DOHH2 (cell line): ENCODE results near the gene MYO10.

Experiments used
- CTCF ChIP-seq: fragments of 200-600 bp; sonication (generic); IDR thresholded peaks from one replicate; pipeline ENCODE4 v1.5.1; 2014; ENCODE audit warnings: antibody characterized with exemption, mild to moderate bottlenecking, low read depth, low read length; ENCODE audit not compliant: poor library complexity, severe bottlenecking
- EZH2phosphoT487 ChIP-seq: fragments of 200-600 bp; sonication (generic); IDR thresholded peaks from 2 replicates; pipeline ENCODE4 v1.6.1; 2017; ENCODE audit warnings: borderline replicate concordance, mild to moderate bottlenecking, antibody characterized with exemption, low read length, moderate library complexity, mixed read lengths

GRCh38 chr5:16702964-16703363 is 233.1 kb downstream of the MYO10 start:
- TF ChIP-seq CTCF (no peak), EZH2phosphoT487 (no peak)
